K562 treated with DMSO at 1 percent for 12 hours (cell line): Measurements from ENCODE around the gene CARHSP1. TPM values are rescaled to one million over a fixed set of nuclear protein-coding genes. Genes with fewer than 3 reads are reported as not detected.

Experiments used
- total RNA-seq: library from RNA; unstranded; fragments of 300-600 nt; gene quantifications from 2 replicates; pipeline ENCODE4 v1.2.3, GENCODE V29; 2022; ENCODE audit not compliant: insufficient read depth

Gene CARHSP1
- total RNA-seq, result 127 and 149 TPM in 2 replicates

DNA sequence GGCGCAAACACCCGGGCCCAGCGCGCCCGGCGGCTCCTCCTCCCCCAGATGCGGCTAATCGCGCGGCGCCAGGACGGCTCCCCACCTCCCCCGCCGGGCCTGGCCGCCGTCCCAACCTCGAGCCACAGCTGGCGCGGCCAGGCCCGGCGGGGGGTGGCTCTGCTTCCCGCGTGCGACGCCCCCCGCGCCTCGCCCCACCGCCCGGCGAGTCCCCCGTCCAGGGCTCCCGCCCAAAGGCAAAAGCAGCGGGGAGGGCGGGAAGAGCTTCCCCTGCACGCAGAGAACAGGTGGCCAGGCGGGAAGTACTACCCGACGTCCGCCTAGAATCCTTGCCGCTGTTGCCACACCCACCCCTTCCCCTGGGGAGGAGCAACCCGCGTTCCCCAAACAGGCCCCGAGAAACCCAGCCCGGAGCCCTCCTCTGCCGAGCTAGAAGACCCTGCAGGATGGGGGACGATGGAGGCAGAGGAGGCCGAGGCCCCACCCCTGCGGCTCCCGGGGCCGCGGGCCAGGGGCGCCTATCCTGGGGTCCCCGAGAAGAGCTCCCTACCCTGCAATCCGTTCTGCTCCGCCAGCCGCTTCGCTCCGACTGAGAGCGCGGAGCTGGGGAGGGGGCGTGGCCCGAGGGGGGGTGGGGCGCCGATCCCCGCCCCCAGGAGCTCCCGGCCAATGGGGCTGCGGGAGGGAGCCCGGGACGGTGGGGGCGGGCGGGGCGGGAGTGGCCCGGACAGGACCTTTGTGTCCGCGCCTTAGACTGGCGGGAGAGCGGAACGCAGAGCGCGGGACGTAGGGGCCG lies at the start of gene CARHSP1:
TSS of gene CARHSP1 (minus strand) at position 591 of the 796 bp plus-strand sequence. CDS start 9,678 bp downstream, outside the sequence.

DNA sequence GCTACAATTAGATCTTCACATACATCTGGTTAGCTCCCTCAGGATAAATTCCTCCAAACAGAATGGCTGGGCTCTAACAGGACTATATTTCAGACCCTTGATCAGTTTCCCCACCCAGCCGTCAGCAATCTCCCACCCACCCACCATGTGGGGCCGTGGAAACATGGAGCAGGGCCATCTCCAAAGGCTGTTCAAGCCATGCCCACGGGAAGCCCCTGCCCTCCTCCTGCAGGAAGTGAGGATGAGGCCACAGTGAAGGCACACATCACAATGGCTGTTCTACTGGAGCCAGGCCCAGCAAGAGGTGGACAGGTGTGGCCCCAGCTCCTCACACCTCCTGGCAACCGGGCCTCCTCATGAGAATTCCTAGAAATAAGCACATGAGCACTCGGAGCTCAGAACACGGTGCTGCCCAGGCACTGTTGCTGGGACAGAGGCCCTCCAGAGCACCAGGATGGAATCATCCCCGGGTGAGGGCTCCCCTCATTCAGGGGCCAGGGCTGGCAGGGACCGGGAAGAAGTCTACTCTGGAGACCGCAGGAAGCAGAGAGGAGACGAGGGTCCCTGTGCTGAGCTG lies 13.3 kb upstream of the CARHSP1 start, which contains the start of gene LITAFD:
TSS of gene LITAFD (plus strand) at position 311 of the 577 bp plus-strand sequence. CDS start 2,005 bp downstream, outside the sequence.

Other genes starting within 250 kb of the CARHSP1 start
- gene METTL22, start 247.3 kb downstream of the CARHSP1 start, total RNA-seq, result 18.0 and 28.2 TPM in 2 replicates
- gene ABAT, start 194.4 kb downstream of the CARHSP1 start, total RNA-seq, result 0.85 TPM in 1 of 2 replicates, not detected in the other
- gene TMEM186, start 71.4 kb downstream of the CARHSP1 start, total RNA-seq, result 9.9 and 13.3 TPM in 2 replicates
- gene PMM2, start 71.2 kb downstream of the CARHSP1 start, total RNA-seq, result 9.5 and 10.4 TPM in 2 replicates
- not detected in 2 replicates for gene LITAFD, start 13.3 kb upstream of the CARHSP1 start, total RNA-seq
- gene USP7, start 94.9 kb upstream of the CARHSP1 start, total RNA-seq, result 16.2 and 45.2 TPM in 2 replicates
- 8.8 and 19.5 TPM in 2 replicates for gene HAPSTR1, start 222.6 kb upstream of the CARHSP1 start, total RNA-seq